T-helper 1 cell treated with Interleukin-12 subunit alpha and Interleukin-12 subunit beta and Interleukin-4 antibody, amounts not matched to agents 30 μg/mL and 1 μg/mL, for 36 hours (primary cell): ENCODE measurements around the gene TLE2.
"Not testable (repeated sequence)": the region's sequence is repeated elsewhere in the genome, so short reads cannot be mapped to it uniquely, and the experiment has no call there.

ENCODE experiments used
- H3K27ac Mint-ChIP-seq: one replicate; pipeline ENCODE4 v1.8.0; 2021; ENCODE audit warnings: mild to moderate bottlenecking, mixed read lengths
- H3K27me3 Mint-ChIP-seq: one replicate; pipeline ENCODE4 v1.8.0; 2021; ENCODE audit warnings: low read depth, mixed read lengths
- H3K36me3 Mint-ChIP-seq: one replicate; pipeline ENCODE4 v1.8.0; 2021; ENCODE audit warnings: low read depth, mixed read lengths
- H3K4me1 Mint-ChIP-seq: one replicate; pipeline ENCODE4 v1.8.0; 2021; ENCODE audit warnings: low read depth, mixed read lengths
- H3K4me3 Mint-ChIP-seq: one replicate; pipeline ENCODE4 v1.8.0; 2021; ENCODE audit warnings: mild to moderate bottlenecking, moderate library complexity, mixed read lengths
- H3K9me3 Mint-ChIP-seq: one replicate; pipeline ENCODE4 v1.8.0; 2021; ENCODE audit warnings: mixed read lengths

Gene TLE2

DNA sequence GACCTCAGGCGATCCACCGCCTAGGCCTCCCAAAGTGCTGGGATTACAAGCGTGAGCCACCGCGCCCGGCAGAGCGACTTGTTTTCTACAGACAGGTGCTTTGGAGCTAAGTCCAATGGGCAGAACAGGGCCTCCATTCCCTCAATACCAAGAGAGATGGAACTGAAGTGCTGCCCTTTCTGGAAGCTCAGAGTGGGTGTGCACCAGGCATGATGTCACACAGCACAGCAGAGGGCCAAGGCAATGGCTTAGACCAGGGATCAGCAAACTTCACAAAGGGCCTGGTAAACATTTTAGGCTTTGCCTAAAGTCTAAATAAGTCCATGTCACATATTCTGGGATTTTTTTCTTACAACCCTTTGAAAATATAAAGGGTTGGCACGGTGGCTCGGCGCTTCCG is 30.4 kb downstream of the TLE2 start:
- Mint-ChIP-seq H3K4me1 (no peaks in the 10 kb centered on the region), H3K9me3 (no peaks in the 10 kb centered on the region), H3K27ac (no peak overlapping the region), H3K27me3 (no peaks in the 10 kb centered on the region), H3K36me3 (no peaks in the 10 kb centered on the region), H3K4me3 (no peak overlapping the region)

GRCh38 chr19:2997720-2998119 is 31.4 kb downstream of the TLE2 start:
- Mint-ChIP-seq H3K36me3 (no peaks in the 10 kb centered on the region), H3K27ac (no peak overlapping the region)

GRCh38 chr19:2994588-2995131 is 34.4 kb downstream of the TLE2 start:
- Mint-ChIP-seq H3K9me3 (no peaks in the 10 kb centered on the region), H3K27me3 (no peaks in the 10 kb centered on the region), H3K4me3 (no peak overlapping the region), H3K27ac (no peak overlapping the region), H3K4me1 (no peaks in the 10 kb centered on the region), H3K36me3 (no peaks in the 10 kb centered on the region)

More at GRCh38 chr19:2997720-2998119, 31.4 kb downstream of the TLE2 start:
- H3K4me3 Mint-ChIP-seq, result no peak overlapping the region
- no peaks in the 10 kb centered on the region for H3K9me3 Mint-ChIP-seq
- no peaks in the 10 kb centered on the region for H3K27me3 Mint-ChIP-seq
- no peaks in the 10 kb centered on the region for H3K4me1 Mint-ChIP-seq

DNA sequence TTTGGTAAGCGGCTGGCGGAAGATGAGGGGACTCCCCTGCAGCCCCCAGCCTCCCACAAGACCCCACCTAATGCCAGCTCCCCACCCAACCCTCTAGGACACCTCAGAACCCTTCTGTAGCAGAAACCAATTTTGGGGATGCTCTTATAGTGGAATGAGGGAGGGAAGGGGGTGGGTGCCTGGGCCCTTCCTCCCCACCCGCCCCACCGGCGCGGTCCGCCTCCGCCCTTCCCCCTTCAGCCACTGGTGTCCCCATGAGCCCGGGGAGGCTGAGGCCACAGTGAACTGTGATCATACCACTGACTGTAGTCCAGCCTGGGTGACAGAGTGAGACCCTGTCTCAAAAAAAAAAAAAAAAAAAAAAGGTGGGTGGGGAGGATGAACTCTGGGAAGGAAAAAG is 35.5 kb downstream of the TLE2 start:
- no peak overlapping the region for H3K4me3 Mint-ChIP-seq
- no peaks in the 10 kb centered on the region for H3K36me3 Mint-ChIP-seq
- no peaks in the 10 kb centered on the region for H3K9me3 Mint-ChIP-seq
- H3K4me1 Mint-ChIP-seq, result no peaks in the 10 kb centered on the region
- no peaks in the 10 kb centered on the region for H3K27me3 Mint-ChIP-seq
- no peak overlapping the region for H3K27ac Mint-ChIP-seq

GRCh38 chr19:2992958-2993357 is 36.1 kb downstream of the TLE2 start:
- no peaks in the 10 kb centered on the region for H3K4me1 Mint-ChIP-seq
- H3K27me3 Mint-ChIP-seq, result no peaks in the 10 kb centered on the region
- H3K27ac Mint-ChIP-seq, result no peak overlapping the region
- H3K36me3 Mint-ChIP-seq, result no peaks in the 10 kb centered on the region
- no peak overlapping the region for H3K4me3 Mint-ChIP-seq
- H3K9me3 Mint-ChIP-seq, result no peaks in the 10 kb centered on the region

GRCh38 chr19:2992333-2992732 is 36.7 kb downstream of the TLE2 start:
- not testable (repeated sequence) for H3K4me3 Mint-ChIP-seq, H3K9me3 Mint-ChIP-seq, H3K36me3 Mint-ChIP-seq, H3K27me3 Mint-ChIP-seq, H3K27ac Mint-ChIP-seq, H3K4me1 Mint-ChIP-seq

- H3K27ac Mint-ChIP-seq, result no peak overlapping the region
- no peaks in the 10 kb centered on the region for H3K4me1 Mint-ChIP-seq
- H3K9me3 Mint-ChIP-seq, result no peaks in the 10 kb centered on the region
- peaks cover 6% of the 10 kb centered on the region for H3K27me3 Mint-ChIP-seq
- H3K36me3 Mint-ChIP-seq, result no peaks in the 10 kb centered on the region
- no peak overlapping the region for H3K4me3 Mint-ChIP-seq
Measured at GRCh38 chr19:2989236-2989946, 39.7 kb downstream of the TLE2 start.

DNA sequence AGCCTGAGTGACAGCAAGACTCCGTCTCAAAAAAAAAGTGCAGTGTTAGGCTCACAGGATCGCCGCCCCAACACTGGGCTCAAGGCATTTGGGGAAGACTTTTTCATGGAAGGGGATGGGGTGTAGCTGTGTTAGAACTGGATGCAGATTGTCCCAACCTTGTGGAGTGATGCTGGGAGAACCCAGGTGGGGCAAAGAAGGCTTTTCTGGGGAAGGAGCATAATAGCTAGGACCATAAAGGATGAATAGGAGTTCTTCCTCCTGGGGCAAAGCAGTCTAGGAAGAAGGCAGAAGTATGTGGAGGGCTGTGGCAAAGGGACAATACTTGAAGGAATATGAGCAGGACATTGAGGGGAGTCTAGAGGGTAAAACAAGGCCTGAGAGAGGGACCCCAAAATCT is 40.5 kb downstream of the TLE2 start:
- no peak overlapping the region for H3K27ac Mint-ChIP-seq
- H3K9me3 Mint-ChIP-seq, result no peaks in the 10 kb centered on the region
- no peaks in the 10 kb centered on the region for H3K36me3 Mint-ChIP-seq
- H3K4me3 Mint-ChIP-seq, result no peak overlapping the region
- H3K27me3 Mint-ChIP-seq, result peaks cover 9% of the 10 kb centered on the region
- no peaks in the 10 kb centered on the region for H3K4me1 Mint-ChIP-seq

- H3K4me1 Mint-ChIP-seq, result no peaks in the 10 kb centered on the region
- no peak overlapping the region for H3K27ac Mint-ChIP-seq
- H3K36me3 Mint-ChIP-seq, result no peaks in the 10 kb centered on the region
- H3K27me3 Mint-ChIP-seq, result peaks cover 16% of the 10 kb centered on the region
- H3K9me3 Mint-ChIP-seq, result no peaks in the 10 kb centered on the region
- H3K4me3 Mint-ChIP-seq, result no peak overlapping the region
Measured at GRCh38 chr19:2987797-2988196, 41.3 kb downstream of the TLE2 start.

GRCh38 chr19:2986951-2987524 is 42.0 kb downstream of the TLE2 start:
- Mint-ChIP-seq H3K27me3 (peaks cover 16% of the 10 kb centered on the region), H3K4me3 (no peak overlapping the region), H3K4me1 (no peaks in the 10 kb centered on the region), H3K36me3 (no peaks in the 10 kb centered on the region), H3K27ac (no peak overlapping the region), H3K9me3 (no peaks in the 10 kb centered on the region)

- H3K9me3 Mint-ChIP-seq, result no peaks in the 10 kb centered on the region
- no peak overlapping the region for H3K4me3 Mint-ChIP-seq
- H3K27me3 Mint-ChIP-seq, result peaks cover 21% of the 10 kb centered on the region
- H3K27ac Mint-ChIP-seq, result no peak overlapping the region
- H3K4me1 Mint-ChIP-seq, result no peaks in the 10 kb centered on the region
- no peaks in the 10 kb centered on the region for H3K36me3 Mint-ChIP-seq
Measured at GRCh38 chr19:2984215-2984528, 44.9 kb downstream of the TLE2 start.

GRCh38 chr19:2983351-2984214 is 45.5 kb downstream of the TLE2 start:
- no peaks in the 10 kb centered on the region for H3K9me3 Mint-ChIP-seq
- H3K27me3 Mint-ChIP-seq, result peaks cover 21% of the 10 kb centered on the region
- no peaks in the 10 kb centered on the region for H3K36me3 Mint-ChIP-seq
- H3K4me1 Mint-ChIP-seq, result no peaks in the 10 kb centered on the region
- no peak overlapping the region for H3K4me3 Mint-ChIP-seq
- no peak overlapping the region for H3K27ac Mint-ChIP-seq

- Mint-ChIP-seq H3K4me1 (no peaks in the 10 kb centered on the region), H3K4me3 (no peak overlapping the region), H3K27ac (no peak overlapping the region), H3K27me3 (peaks cover 21% of the 10 kb centered on the region), H3K36me3 (no peaks in the 10 kb centered on the region), H3K9me3 (no peaks in the 10 kb centered on the region)
Measured at GRCh38 chr19:2982983-2983350, 46.1 kb downstream of the TLE2 start.

DNA sequence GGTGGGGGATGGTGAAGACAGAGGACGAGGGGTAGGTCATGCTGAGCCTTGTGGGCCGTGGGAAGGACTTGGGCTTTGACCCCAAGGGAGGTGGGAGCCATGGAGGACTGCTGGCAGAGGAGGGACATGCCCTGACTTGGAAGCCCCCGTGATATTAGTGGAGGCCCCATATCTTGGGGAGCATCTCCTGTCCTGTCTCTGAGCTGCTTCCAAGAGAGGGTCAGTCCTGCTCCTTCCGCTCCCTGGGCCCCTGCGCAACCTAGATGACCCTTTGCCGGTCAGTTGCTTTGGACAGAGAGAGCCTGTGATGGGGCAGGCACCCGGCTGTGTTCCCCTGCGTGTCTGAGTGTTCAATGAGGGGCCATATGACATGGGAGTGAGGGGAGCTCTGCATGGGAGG is 46.5 kb downstream of the TLE2 start:
- no peaks in the 10 kb centered on the region for H3K36me3 Mint-ChIP-seq
- no peak overlapping the region for H3K27ac Mint-ChIP-seq
- H3K9me3 Mint-ChIP-seq, result no peaks in the 10 kb centered on the region
- peaks cover 21% of the 10 kb centered on the region for H3K27me3 Mint-ChIP-seq
- H3K4me3 Mint-ChIP-seq, result no peak overlapping the region
- no peaks in the 10 kb centered on the region for H3K4me1 Mint-ChIP-seq

- Mint-ChIP-seq H3K4me3 (no peak overlapping the region), H3K4me1 (peaks cover 2% of the 10 kb centered on the region)
Measured at GRCh38 chr19:2981898-2982297, 47.2 kb downstream of the TLE2 start.

More at GRCh38 chr19:2981898-2982297, 47.2 kb downstream of the TLE2 start:
- Mint-ChIP-seq H3K27ac (no peak overlapping the region), H3K27me3 (peaks cover 21% of the 10 kb centered on the region), H3K36me3 (no peaks in the 10 kb centered on the region), H3K9me3 (no peaks in the 10 kb centered on the region)
